Small intestine (tissue), 7 donors: ENCODE results near the gene SREBF1. TPM values are rescaled to one million over a fixed set of nuclear protein-coding genes. Genes with fewer than 3 reads are reported as not detected.

Source experiments
- DNase-seq, 2 donors: peaks; one replicate each; pipeline versions ENCODE4 v3.0.0 to v3.0.0-alpha.2; 2013
- FAIRE-seq: peaks from 2 replicates; lab custom pipeline; 2012; peaks lifted over from hg19 to GRCh38; lab: Jason Lieb, UNC
- H3K27ac ChIP-seq, 3 donors: one replicate each; pipeline ENCODE4 v1.5.1; 2013; ENCODE audit warnings: low read length in 2 of 3, mild to moderate bottlenecking in 2 of 3, control low read depth in 1 of 3, inconsistent platforms in 1 of 3, low read depth in 1 of 3, moderate library complexity in 1 of 3
- H3K27me3 ChIP-seq, 3 donors: one replicate each; pipeline ENCODE4 v1.6.1; 2013; ENCODE audit warnings: low read length in 3 of 3, inconsistent platforms in 1 of 3; ENCODE audit not compliant: control insufficient read depth in 3 of 3, insufficient read depth in 3 of 3
- H3K36me3 ChIP-seq, 3 donors: one replicate each; pipeline ENCODE4 v1.6.1; 2013; ENCODE audit warnings: low read length in 3 of 3, inconsistent platforms in 1 of 3, low read depth in 1 of 3, mild to moderate bottlenecking in 1 of 3, moderate library complexity in 1 of 3; ENCODE audit not compliant: control insufficient read depth in 3 of 3, insufficient read depth in 2 of 3
- H3K4me1 ChIP-seq, 3 donors: one replicate each; pipeline ENCODE4 v1.6.1; 2013; ENCODE audit warnings: low read length in 2 of 3, inconsistent platforms in 1 of 3, low read depth in 1 of 3, mild to moderate bottlenecking in 1 of 3, moderate library complexity in 1 of 3; ENCODE audit not compliant: control insufficient read depth in 3 of 3, insufficient read depth in 2 of 3
- H3K4me3 ChIP-seq, 3 donors: one replicate each; pipeline ENCODE4 v1.5.1; 2013; ENCODE audit warnings: low read length in 3 of 3, control low read depth in 1 of 3, inconsistent platforms in 1 of 3, low read depth in 1 of 3, mild to moderate bottlenecking in 1 of 3, moderate library complexity in 1 of 3
- H3K9me3 ChIP-seq, 2 donors: one replicate each; pipeline ENCODE4 v1.6.1; 2013; ENCODE audit warnings: low read depth in 1 of 2, low read length in 1 of 2; ENCODE audit not compliant: control insufficient read depth in 2 of 2, insufficient read depth in 1 of 2
- whole genome bisulfite sequencing, 3 donors: extraction: QIAGEN DNeasy Blood & Tissue Kit; methylation state at CpG; one replicate each; pipeline ENCODE4 v1.1.7; 2013; 5-methylcytosine and 5-hydroxymethylcytosine counted together
- polyA plus RNA-seq, 4 donors: library from polyadenylated mRNA; stranded (reverse) in 3 of 4; unstranded in 1 of 4; fragments of 200-250 nt in 3 of 4; fragments of 120-200 nt in 1 of 4; gene quantifications; one replicate each; pipeline versions ENCODE4 v1.2.1 to v1.2.3, GENCODE V29; 2013
- donor health status: healthy with polysubstance abuse.
- donor health status: control.
- donor health status: control.
- donor health status: Bipolar disorder and iron deficiency.
- donor health status: healthy.

SREBF1 gene
- polyA plus RNA-seq, 4 donors, result 71.6 to 155 (median 105) TPM

GRCh38 chr17:17847726-17848125 is 10.9 kb upstream of the SREBF1 start:
- WGBS, 3 donors, result 89 to 96% (median 94%) methylated on average over 5 of the region's 5 CpGs
- Histone ChIP-seq H3K4me3 (no peak overlapping the region), H3K27ac (no peak overlapping the region), H3K27me3 (no peaks in the 10 kb centered on the region), H3K36me3 (peaks cover 0 to 50% (median 0%) of the 10 kb centered on the region in 3 donors), H3K9me3 (no peaks in the 10 kb centered on the region), H3K4me1 (peaks cover 0 to 54% (median 6%) of the 10 kb centered on the region in 3 donors)
- FAIRE-seq, result no peak
- DNase-seq, result no peak

DNA sequence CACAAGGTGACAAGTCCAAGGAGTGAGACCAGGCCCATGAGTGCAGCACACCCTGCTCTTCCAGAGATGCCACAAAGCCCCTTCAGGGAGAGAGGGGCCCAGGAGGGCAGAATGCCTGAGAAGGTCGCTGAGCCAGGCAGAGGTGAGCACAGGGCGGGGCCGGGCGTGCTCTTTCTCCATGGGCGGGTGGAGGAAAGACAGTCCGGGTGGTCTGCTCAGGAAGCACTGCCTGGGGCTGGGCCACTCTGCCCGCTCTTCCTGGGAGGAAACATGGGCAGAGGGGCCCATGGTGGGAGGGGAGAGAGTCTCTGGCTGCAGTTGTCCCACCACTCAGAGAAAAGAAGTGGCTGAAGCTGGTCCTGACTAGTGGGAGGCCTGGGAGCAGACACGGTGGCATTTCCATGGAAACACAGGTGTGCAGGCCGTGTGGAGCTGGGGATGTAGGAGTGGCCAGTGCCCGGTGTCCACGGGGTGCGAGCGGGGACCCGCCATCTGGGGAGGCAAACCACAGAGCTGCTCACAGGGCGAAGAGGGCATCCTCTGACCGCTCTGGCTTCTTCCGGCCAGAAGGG is 10.4 kb upstream of the SREBF1 start:
- Histone ChIP-seq H3K4me3 (no peak overlapping the region), H3K27ac (no peak overlapping the region), H3K4me1 (peaks cover 0 to 50% (median 6%) of the 10 kb centered on the region in 3 donors), H3K9me3 (no peaks in the 10 kb centered on the region), H3K36me3 (peaks cover 0 to 50% (median 0%) of the 10 kb centered on the region in 3 donors), H3K27me3 (no peaks in the 10 kb centered on the region)
- DNase-seq (no peak), FAIRE-seq (no peak)
- 70 to 77% (median 73%) methylated on average over 16 to 17 of the region's 17 CpGs for WGBS, 3 donors

DNA sequence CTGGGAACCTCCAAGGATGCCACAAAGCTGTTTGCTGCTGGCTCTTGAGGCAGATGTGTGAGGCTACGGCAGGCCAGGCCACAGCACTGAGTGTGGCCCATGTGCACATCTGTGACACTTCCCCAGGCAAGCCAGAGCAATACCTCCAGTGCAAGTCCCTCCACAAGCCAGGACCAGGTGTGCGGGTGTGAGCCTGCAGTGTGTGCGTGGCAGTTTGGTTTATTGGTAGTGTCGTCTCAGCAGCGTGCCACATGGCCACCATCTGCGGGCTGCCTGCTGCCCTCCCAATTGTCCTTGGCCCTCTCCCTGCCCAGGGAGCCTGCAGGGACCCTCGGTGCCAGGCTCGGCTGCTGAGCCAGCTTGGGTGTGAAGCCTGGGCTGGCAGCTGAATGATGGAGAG is 9.9 kb upstream of the SREBF1 start:
- Histone ChIP-seq H3K27me3 (no peaks in the 10 kb centered on the region), H3K4me3 (no peak overlapping the region), H3K4me1 (peaks cover 0 to 45% (median 6%) of the 10 kb centered on the region in 3 donors), H3K27ac (no peak overlapping the region), H3K36me3 (peaks cover 0 to 49% (median 0%) of the 10 kb centered on the region in 3 donors), H3K9me3 (no peaks in the 10 kb centered on the region)
- WGBS, 3 donors, result 71 to 91% (median 84%) methylated on average over 8 of the region's 8 CpGs
- no peak for FAIRE-seq
- DNase-seq, result no peak

- FAIRE-seq, result no peak
- no peaks in the 10 kb centered on the region for H3K9me3 ChIP-seq
- no peak overlapping the region for H3K27ac ChIP-seq
Observed at GRCh38 chr17:17846003-17846402, 9.2 kb upstream of the SREBF1 start.

DNA sequence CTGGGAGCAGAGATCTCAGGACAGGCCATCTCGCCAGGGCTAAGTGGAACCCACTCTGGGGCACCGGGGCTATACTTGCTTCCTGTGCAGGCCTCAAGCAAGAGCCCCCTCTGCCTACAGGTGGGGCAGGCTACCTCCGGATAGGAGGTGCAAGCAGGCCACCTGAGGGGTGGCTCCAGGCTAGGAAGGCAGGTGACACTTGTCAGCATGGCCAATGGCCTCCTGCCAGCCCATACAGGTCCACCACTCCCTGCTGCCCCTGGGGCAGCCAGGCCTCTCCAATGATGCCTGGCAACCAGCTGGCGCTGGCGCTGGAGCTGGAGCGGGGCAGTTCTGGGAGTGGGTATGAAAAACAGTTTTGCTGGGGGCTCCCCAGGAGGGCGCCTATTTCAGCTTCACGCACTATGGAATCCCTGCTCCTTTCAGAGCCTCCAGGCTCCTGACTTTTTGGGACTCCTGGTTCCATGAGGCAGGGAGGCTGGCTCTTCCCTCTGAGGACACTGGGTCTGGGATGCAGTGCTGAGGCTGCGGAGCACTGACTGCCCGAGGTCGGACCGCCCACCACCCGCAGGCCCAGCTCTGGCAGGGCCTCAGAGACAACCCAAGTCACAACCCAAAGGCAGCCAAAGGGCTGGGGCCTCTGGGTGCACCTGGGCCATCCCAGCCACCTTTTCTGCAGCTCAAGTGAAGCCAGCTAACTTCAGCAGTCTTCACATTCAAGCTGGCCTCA is 8.4 kb upstream of the SREBF1 start:
- 82 to 90% (median 88%) methylated on average over 13 of the region's 13 CpGs for WGBS, 3 donors
- H3K27me3 ChIP-seq, result no peaks in the 10 kb centered on the region
- H3K4me1 ChIP-seq, result peaks cover 1 to 43% (median 6%) of the 10 kb centered on the region in 3 donors
- H3K9me3 ChIP-seq, result no peaks in the 10 kb centered on the region
- H3K36me3 ChIP-seq, result peaks cover 0 to 37% (median 0%) of the 10 kb centered on the region in 3 donors
- FAIRE-seq (no peak), DNase-seq (no peak)
- H3K4me3 ChIP-seq, result no peak overlapping the region
- no peak overlapping the region for H3K27ac ChIP-seq

More at GRCh38 chr17:17846003-17846402, 9.2 kb upstream of the SREBF1 start:
- H3K4me1 ChIP-seq, result peaks cover under 1 to 43% (median 6%) of the 10 kb centered on the region in 3 donors
- H3K27me3 ChIP-seq, result no peaks in the 10 kb centered on the region
- WGBS, 3 donors, result 89 to 94% (median 90%) methylated on average over 8 of the region's 8 CpGs
- H3K36me3 ChIP-seq, result peaks cover 0 to 43% (median 0%) of the 10 kb centered on the region in 3 donors
- no peak for DNase-seq
- no peak overlapping the region for H3K4me3 ChIP-seq

- Histone ChIP-seq H3K36me3 (peaks cover 0 to 32% (median 0%) of the 10 kb centered on the region in 3 donors), H3K27me3 (no peaks in the 10 kb centered on the region), H3K27ac (no peak overlapping the region), H3K4me3 (no peak overlapping the region), H3K9me3 (no peaks in the 10 kb centered on the region), H3K4me1 (peaks cover 1 to 40% (median 2%) of the 10 kb centered on the region in 3 donors)
- FAIRE-seq (no peak), DNase-seq (no peak)
- 90 to 96% (median 96%) methylated on average over 6 of the region's 6 CpGs for WGBS, 3 donors
Observed at GRCh38 chr17:17844500-17844899, 7.7 kb upstream of the SREBF1 start.

DNA sequence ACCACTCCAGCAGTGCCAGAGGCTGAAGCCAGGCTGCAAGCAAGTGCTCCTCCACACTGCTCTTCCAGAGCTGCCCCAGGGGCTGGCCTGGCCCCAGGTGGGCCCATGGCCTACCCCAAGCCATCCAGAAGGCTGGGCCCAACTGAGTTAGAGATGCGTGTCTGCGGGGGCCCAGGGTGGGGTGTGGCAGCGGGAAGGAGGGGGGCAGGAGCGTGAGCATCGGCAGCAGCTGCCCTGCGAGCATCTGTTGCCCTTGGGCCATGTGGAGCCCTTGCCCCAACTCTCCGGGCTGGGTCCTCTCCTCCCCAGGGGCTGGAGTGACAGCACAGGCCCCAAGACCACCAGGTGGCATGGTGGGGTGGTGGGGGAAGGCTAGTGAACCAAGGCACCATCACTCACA is 7.3 kb upstream of the SREBF1 start:
- peaks cover 0 to 40% (median 1%) of the 10 kb centered on the region in 3 donors for H3K4me1 ChIP-seq
- FAIRE-seq (no peak), DNase-seq (no peak)
- no peak overlapping the region for H3K27ac ChIP-seq
- H3K36me3 ChIP-seq, result peaks cover 0 to 32% (median 0%) of the 10 kb centered on the region in 3 donors
- H3K9me3 ChIP-seq, result no peaks in the 10 kb centered on the region
- no peaks in the 10 kb centered on the region for H3K27me3 ChIP-seq
- WGBS, 3 donors, result 72 to 83% (median 82%) methylated on average over 6 to 7 of the region's 7 CpGs
- H3K4me3 ChIP-seq, result no peak overlapping the region

DNA sequence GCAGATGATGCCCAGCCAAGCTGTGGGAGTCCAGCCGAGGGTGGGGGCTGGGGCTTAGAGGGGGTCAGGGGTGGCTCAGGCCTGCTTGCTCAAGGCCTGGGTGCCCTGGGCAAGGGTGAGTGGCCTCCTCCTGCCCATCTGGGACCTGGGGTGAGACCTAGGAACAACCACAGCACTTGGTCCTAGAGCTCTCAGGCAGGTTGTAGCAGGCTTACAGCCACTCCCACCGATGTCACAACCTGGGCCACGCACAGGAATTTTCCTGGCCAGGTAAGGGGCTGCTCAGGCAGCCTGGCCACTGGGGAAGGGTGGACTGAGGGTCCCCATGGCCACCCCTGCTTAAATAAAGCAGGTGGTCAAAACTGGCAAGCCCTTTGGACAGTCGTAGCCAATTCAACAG is 6.3 kb upstream of the SREBF1 start:
- Histone ChIP-seq H3K9me3 (no peaks in the 10 kb centered on the region), H3K4me3 (no peak overlapping the region), H3K36me3 (peaks cover 0 to 26% (median 0%) of the 10 kb centered on the region in 3 donors), H3K4me1 (peaks cover under 1 to 40% (median 1%) of the 10 kb centered on the region in 3 donors), H3K27me3 (no peaks in the 10 kb centered on the region), H3K27ac (no peak overlapping the region)
- DNase-seq (no peak), FAIRE-seq (no peak)
- 72 to 86% (median 85%) methylated on average over 4 of the region's 4 CpGs for WGBS, 3 donors
